ENCODE measurements around the gene NOTCH3.

- TF ChIP-seq CTCF (IDR thresholded peaks at IDR 0.05; ENCODE audit: low read depth, low read length, poor library complexity, severe bottlenecking): no peak
- TF ChIP-seq EZH2phosphoT487 (IDR thresholded peaks at IDR 0.05; ENCODE audit: borderline replicate concordance, low read length): no peak
Observed at GRCh38 chr19:15212711-15213110, 11.9 kb upstream of the NOTCH3 start.
